Hepatocyte (in vitro differentiated cells): ENCODE measurements around the gene HECTD1.

Experiments used
- CTCF ChIP-seq: fragments of 200-600 bp; sonication (generic); IDR thresholded peaks from 2 replicates; pipeline ENCODE4 v1.5.1; 2016; ENCODE audit warnings: antibody characterized with exemption, mild to moderate bottlenecking; ENCODE audit not compliant: poor library complexity
- EZH2phosphoT487 ChIP-seq: fragments of 200-600 bp; sonication (generic); IDR thresholded peaks from one replicate; pipeline ENCODE4 v1.6.1; 2018; ENCODE audit warnings: antibody characterized with exemption, mild to moderate bottlenecking, low read depth, moderate library complexity; ENCODE audit not compliant: unreplicated experiment, severe bottlenecking

- TF ChIP-seq CTCF = no peak
- no peak for TF ChIP-seq EZH2phosphoT487
Observed at GRCh38 chr14:31203414-31203742, 4.2 kb downstream of the HECTD1 start.
